Measurements from ENCODE around the gene GRIK4. TPM values are rescaled to one million over a fixed set of nuclear protein-coding genes. Genes with fewer than 3 reads are reported as not detected.

Gene GRIK4
- total and polyA plus RNA-seq, 9 of the 15 experiments (the other 6 are each of a cell fraction or from before 2014, with no cell fraction given): not detected

GRCh38 chr11:120511116-120511819 is at the start of gene GRIK4 (continued):
- TF ChIP-seq DEAF1 (CRISPR knock-in tag; IDR thresholded peaks at IDR 0.05) (peak; percentile 88), TEAD1 (CRISPR knock-in tag; IDR thresholded peaks at IDR 0.05) (0 out of 4 replicates have a peak, but pooled peaks of 1 of the 2 experiments have one; percentile 27), ZNF668 (CRISPR knock-in tag; IDR thresholded peaks at IDR 0.05) (no peak), KLF6 (CRISPR knock-in tag; IDR thresholded peaks at IDR 0.05; ENCODE audit: borderline replicate concordance) (no peak), CC2D1A (IDR thresholded peaks at IDR 0.05) (0 out of 2 replicates have a peak, but pooled peaks have one; percentile 25), RAD21 (CRISPR knock-in tag; conservative IDR thresholded peaks at IDR 0.05 in 1 of 2, IDR thresholded peaks at IDR 0.05 in 1 of 2) (peak; percentile 91 to 94), VEZF1 (CRISPR knock-in tag; IDR thresholded peaks at IDR 0.05) (peak; percentile 89), ZBTB7A (IDR thresholded peaks at IDR 0.05; ENCODE audit: borderline replicate concordance, control insufficient read depth, low read depth, low read length) (peak; percentile 49; the same call in 1 of the 2 replicates), RREB1 (CRISPR knock-in tag; IDR thresholded peaks at IDR 0.05) (no peak), ZEB2 (IDR thresholded peaks at IDR 0.05) (no peak), CTCFL (IDR thresholded peaks at IDR 0.05; ENCODE audit: borderline replicate concordance, insufficient read depth, low read depth, low read length, poor library complexity, severe bottlenecking) (peak; percentile 74), STAG1 (CRISPR knock-in tag; IDR thresholded peaks at IDR 0.05; ENCODE audit: borderline replicate concordance) (peak; percentile 65; the same call in 1 of the 2 replicates), ZNF740 (CRISPR knock-in tag; IDR thresholded peaks at IDR 0.05) (no peak), ZNF740 (tag; IDR thresholded peaks at IDR 0.05) (no peak)

All from K562 (cell line).